Erythroblast (primary cell): ENCODE results near the gene MAP3K4.

ENCODE experiments used
- GATA1 ChIP-seq: IDR thresholded peaks from 2 replicates; pipeline ENCODE4 v1.6.1; 2011; ENCODE audit warnings: low read depth, mild to moderate bottlenecking, control low read depth, low read length, moderate library complexity
- POLR2A ChIP-seq: IDR thresholded peaks from 2 replicates; pipeline ENCODE4 v1.6.1; 2011; ENCODE audit warnings: mild to moderate bottlenecking, low read length

- no peak for TF ChIP-seq POLR2A
- no peak for TF ChIP-seq GATA1
These were observed 146.4 kb downstream of the MAP3K4 start for GRCh38 chr6:161137839-161138542.
